ENCODE data around the gene TLR8. TPM values are rescaled to one million over a fixed set of nuclear protein-coding genes. Genes with fewer than 3 reads are reported as not detected.

Gene TLR8
- total and polyA plus RNA-seq, 2 of the 13 experiments (the other 11 are each of a cell fraction or from before 2014, with no cell fraction given), result not detected

- in situ Hi-C loops (cut with HindIII; ENCODE audit: extremely low pct_ligation_motif_present, low pct_unique_long_range_greater_than_20kb), result no loop called here
- no peak for FAIRE-seq
Measured at GRCh38 chrX:12881914-12882313, 24.5 kb upstream of the TLR8 start.

More at GRCh38 chrX:12881914-12882313, 24.5 kb upstream of the TLR8 start:
- Histone ChIP-seq H3K9ac (ENCODE audit: insufficient read depth, low read depth, low read length) (no peak overlapping the region), H3K4me2 (ENCODE audit: low read depth, low read length) (no peak overlapping the region), H3K79me2 (ENCODE audit: insufficient read depth, low read length) (no peaks in the 10 kb centered on the region), H3K27ac (ENCODE audit: extremely low read length, insufficient read depth, low read length) (no peak overlapping the region), H3K4me1 (ENCODE audit: insufficient read depth, low read length) (peaks cover 12% of the 10 kb centered on the region), H2AFZ (ENCODE audit: low read length) (no peak overlapping the region), H3K9me3 (ENCODE audit: low read length) (no peaks in the 10 kb centered on the region), H4K20me1 (ENCODE audit: insufficient read depth, low read length) (no peaks in the 10 kb centered on the region), H3K27me3 (ENCODE audit: control insufficient read depth in 1 of 2, insufficient read depth in 2 of 2, low read length in 2 of 2) (no peaks in the 10 kb centered on the region), H3K36me3 (replicated peaks in 1 of 2; ENCODE audit: control insufficient read depth in 1 of 2, insufficient read depth in 2 of 2, low read length in 2 of 2) (no peaks in the 10 kb centered on the region), H3K4me3 (replicated peaks in 1 of 3; ENCODE audit: insufficient read depth in 1 of 3, low read depth in 2 of 3, low read length in 3 of 3) (no peak overlapping the region)
- TF ChIP-seq TFDP1 (CRISPR knock-in tag; IDR thresholded peaks at IDR 0.05; ENCODE audit: borderline replicate concordance) (no peak), KDM6A (CRISPR knock-in tag; IDR thresholded peaks at IDR 0.05; ENCODE audit: low read depth) (no peak), ZNF674 (CRISPR knock-in tag; IDR thresholded peaks at IDR 0.05; ENCODE audit: low read depth) (no peak), ZNF652 (CRISPR knock-in tag; IDR thresholded peaks at IDR 0.05; ENCODE audit: borderline replicate concordance, low read depth) (no peak), RAD21 (CRISPR knock-in tag; IDR thresholded peaks at IDR 0.05) (no peak), ZNF431 (CRISPR knock-in tag; IDR thresholded peaks at IDR 0.05; ENCODE audit: borderline replicate concordance, low read depth) (no peak), DBP (CRISPR knock-in tag; IDR thresholded peaks at IDR 0.05; ENCODE audit: not compliant biosample characterization) (no peak), NR0B2 (CRISPR knock-in tag; IDR thresholded peaks at IDR 0.05) (no peak), ZNF20 (CRISPR knock-in tag; IDR thresholded peaks at IDR 0.05) (no peak), TEAD3 (CRISPR knock-in tag; optimal IDR thresholded peaks at IDR 0.05; ENCODE audit: borderline replicate concordance) (no peak), ZSCAN25 (CRISPR knock-in tag; IDR thresholded peaks at IDR 0.05) (no peak), KLF16 (CRISPR knock-in tag; IDR thresholded peaks at IDR 0.05) (no peak), KAT7 (CRISPR knock-in tag; IDR thresholded peaks at IDR 0.05; ENCODE audit: borderline replicate concordance) (no peak)
- WGBS (ENCODE audit: low lambda C conversion rate), result 66% methylated on average over 2 of the region's 2 CpGs
- ChIA-PET POLR2A (no interaction called here), CTCF (ENCODE audit: low intra/inter-chr PET ratio, low total read pairs) (no interaction called here)
- intact Hi-C loops (cut with micrococcal nuclease; ENCODE audit: unreplicated experiment), result no loop called here
- DNase-seq (ENCODE audit: low spot score) (no peak), ATAC-seq (no peak)
- no TSS peak for BruUV-seq (replicated peaks)

Measured in HepG2 (cell line).